K562 (cell line): ENCODE results near the gene ARFGEF2. TPM values are rescaled to one million over a fixed set of nuclear protein-coding genes. Genes with fewer than 3 reads are reported as not detected.
A peak's percentile ranks its signal among the peaks of the same experiment; 100 is the strongest.

ENCODE experiments used
- BRF1 ChIP-seq: IDR thresholded peaks from 3 replicates; pipeline ENCODE4 v1.6.1; 2011; ENCODE audit warnings: borderline replicate concordance, mild to moderate bottlenecking; ENCODE audit not compliant: insufficient read length; ENCODE audit errors: extremely low read depth
- CREM ChIP-seq: IDR thresholded peaks from 2 replicates; pipeline ENCODE4 v1.6.1; 2014; ENCODE audit warnings: antibody characterized with exemption, low read depth
- ELF1 ChIP-seq: fragments of 200-800 bp; sonication (Bioruptor generic); IDR thresholded peaks from 2 replicates; pipeline ENCODE4 v1.6.1; 2016; ENCODE audit warnings: missing genetic modification characterization, missing compliant biosample characterization
- EP300 ChIP-seq: IDR thresholded peaks from 2 replicates; pipeline ENCODE4 v1.6.1; 2012; ENCODE audit warnings: low read length, improper control_type of control experiment
- EWSR1 ChIP-seq: fragments of 450-650 bp; IDR thresholded peaks from 2 replicates; pipeline ENCODE4 v1.6.1; 2018; ENCODE audit warnings: borderline replicate concordance, mild to moderate bottlenecking, low read depth, moderate library complexity; ENCODE audit not compliant: partially characterized antibody
- GABPB2 ChIP-seq: fragments of 250-450 bp; sonication (Bioruptor Pico); conservative IDR thresholded peaks from 2 replicates; pipeline ENCODE4 v1.5.1; 2021; ENCODE audit warnings: mild to moderate bottlenecking
- GMEB1 ChIP-seq: fragments of 250-450 bp; sonication (Bioruptor Pico); IDR thresholded peaks from 2 replicates; pipeline ENCODE4 v1.4.0; 2020; ENCODE audit warnings: mild to moderate bottlenecking
- MYBL2 ChIP-seq, 2 experiments: fragments of 450-650 bp in 1 of 2; sonication (generic) in 1 of 2; formaldehyde crosslinking in 1 of 2; IDR thresholded peaks; 2 replicates each; pipeline versions ENCODE4 v1.6.1 to v1.8.1; 2017 to 2022; ENCODE audit warnings: borderline replicate concordance in 1 of 2, inconsistent platforms in 1 of 2, low read depth in 1 of 2, mild to moderate bottlenecking in 1 of 2, missing genetic modification reagents in 1 of 2, moderate library complexity in 1 of 2
- NONO ChIP-seq, 2 experiments: fragments of 200-400 bp in 1 of 2; fragments of 450-650 bp in 1 of 2; formaldehyde crosslinking in 1 of 2; IDR thresholded peaks; 2 replicates each; pipeline ENCODE4 v1.6.1; 2017; ENCODE audit warnings: low read depth in 2 of 2, mild to moderate bottlenecking in 2 of 2, moderate library complexity in 2 of 2, low read length in 1 of 2
- POLR3A ChIP-seq: IDR thresholded peaks from 2 replicates; pipeline ENCODE4 v1.6.1; 2011; ENCODE audit warnings: borderline replicate concordance, mild to moderate bottlenecking, moderate library complexity; ENCODE audit not compliant: insufficient read length, insufficient read depth; ENCODE audit errors: extremely low read depth
- RAD21 ChIP-seq, 2 experiments: fragments of 250-450 bp in 1 of 2; fragments of 450-650 bp in 1 of 2; sonication (Bioruptor Pico) in 1 of 2; formaldehyde crosslinking in 1 of 2; IDR thresholded peaks in 1 of 2; conservative IDR thresholded peaks in 1 of 2; 2 replicates each; pipeline versions ENCODE4 v1.4.0 to v1.8.0; 2020 to 2022; ENCODE audit warnings: mild to moderate bottlenecking in 2 of 2, moderate library complexity in 1 of 2
- RB1 ChIP-seq: fragments of 450-650 bp; IDR thresholded peaks from 2 replicates; pipeline ENCODE4 v1.6.1; 2017; ENCODE audit warnings: low read depth, mild to moderate bottlenecking
- SUPT5H ChIP-seq: fragments of 450-650 bp; IDR thresholded peaks from 2 replicates; pipeline ENCODE4 v1.6.1; 2016
- TCF3 ChIP-seq: sonication (generic); formaldehyde crosslinking; IDR thresholded peaks from 2 replicates; pipeline ENCODE4 v1.4.0; 2020; ENCODE audit warnings: mild to moderate bottlenecking, missing genetic modification reagents
- TEAD4 ChIP-seq, 2 experiments: sonication (generic) in 1 of 2; formaldehyde crosslinking in 1 of 2; IDR thresholded peaks; 2 replicates each; pipeline versions ENCODE4 v1.6.1 to v1.8.0; 2012 to 2022; ENCODE audit warnings: borderline replicate concordance in 1 of 2, inconsistent platforms in 1 of 2, low read length in 1 of 2, mild to moderate bottlenecking in 1 of 2, missing genetic modification reagents in 1 of 2
- ZNF3 ChIP-seq: fragments of 250-450 bp; sonication (Bioruptor Pico); IDR thresholded peaks from 2 replicates; pipeline ENCODE4 v1.5.0; 2021; ENCODE audit warnings: mild to moderate bottlenecking, moderate library complexity
- ZNF717 ChIP-seq: fragments of 250-450 bp; sonication (Bioruptor Pico); IDR thresholded peaks from 2 replicates; pipeline ENCODE4 v1.5.0; 2021
- polyA plus RNA-seq, 8 experiments: library from polyadenylated mRNA; depleted of rRNA in 4 of 8; stranded (reverse) in 5 of 8; unstranded in 3 of 8; fragments of >200 nt; fragmentation: Nextera tagmentation in 2 of 8; fragmentation: Illumina TruSeq in 1 of 8; extraction: Ambion mirVana in 2 of 8; extraction: Trizol in 1 of 8; gene quantifications; 2 replicates each; pipeline versions ENCODE4 v1.2.1 to v1.2.3, GENCODE V29; 2011 to 2014; ENCODE audit warnings: inconsistent platforms in 1 of 8, missing spikeins in 1 of 8
- total RNA-seq, 7 experiments: library from RNA; depleted of rRNA in 6 of 7; stranded (reverse); fragments of >200 nt in 6 of 7; fragmentation: Illumina TruSeq in 2 of 7; extraction: Trizol in 2 of 7; gene quantifications; 2 replicates each; pipeline versions ENCODE4 v1.2.1 to v1.2.3, GENCODE V29; 2011 to 2021; ENCODE audit warnings: low replicate concordance in 1 of 7
- TF ChIP-seq, protein P1 (sequence below): fragments of 450-650 bp; formaldehyde crosslinking; IDR thresholded peaks from 2 replicates; pipeline ENCODE4 v1.4.0; 2022; ENCODE audit warnings: missing genetic modification characterization

ARFGEF2 gene
- total and polyA plus RNA-seq, 9 of the 15 experiments (the other 6 are each of a cell fraction or from before 2014, with no cell fraction given), result 4.2 to 18.8 (median 13.7) TPM

DNA sequence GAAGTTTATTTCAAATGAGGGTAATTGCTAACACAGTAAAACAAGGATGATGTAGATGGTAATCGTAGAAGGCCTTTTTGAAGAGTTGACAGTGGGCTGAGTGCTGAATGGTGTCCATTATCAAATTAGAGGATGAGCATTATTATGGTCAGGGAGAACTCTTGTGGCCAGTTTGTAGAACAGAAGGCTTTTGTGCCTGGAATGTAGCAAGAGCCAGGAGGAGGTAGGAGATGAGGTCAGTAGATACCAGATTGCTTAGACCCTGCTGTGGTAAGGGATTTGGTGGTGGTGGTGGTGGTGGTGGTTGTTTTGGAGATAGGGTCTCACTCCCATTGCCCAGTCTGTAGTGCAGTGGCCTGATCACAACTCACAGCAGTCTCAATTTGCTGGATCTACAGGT, 130.8 kb downstream of the ARFGEF2 start (continued):
- TF ChIP-seq SUPT5H (0 out of 2 replicates have a peak, but pooled peaks have one; percentile 26), RAD21 (CRISPR knock-in tag; conservative IDR thresholded peaks at IDR 0.05 in 1 of 2, IDR thresholded peaks at IDR 0.05 in 1 of 2) (peak in 1 of 2 experiments; percentile 28; a peak in 2 of 4 replicates), ZNF717 (CRISPR knock-in tag) (no peak), MYBL2 (IDR thresholded peaks at IDR 0.05; ENCODE audit: low read depth) (no peak), MYBL2 (CRISPR knock-in tag; IDR thresholded peaks at IDR 0.05; ENCODE audit: borderline replicate concordance) (no peak), GMEB1 (CRISPR knock-in tag) (no peak), POLR3A (no peak), NONO (IDR thresholded peaks at IDR 0.05; ENCODE audit: low read depth in 2 of 2, low read length in 1 of 2) (no peak), GABPB2 (no peak), BRF1 (no peak), RB1 (no peak), EP300 (no peak), ELF1 (tag) (no peak), TEAD4 (IDR thresholded peaks at IDR 0.05; ENCODE audit: low read length) (peak; percentile 24; the same call in 1 of the 2 replicates), TEAD4 (CRISPR knock-in tag; IDR thresholded peaks at IDR 0.05; ENCODE audit: borderline replicate concordance) (no peak), TCF3 (CRISPR knock-in tag) (no peak), EWSR1 (peak; percentile 19), ZNF3 (no peak), CREM (no peak)
- TF ChIP-seq, protein P1, sequence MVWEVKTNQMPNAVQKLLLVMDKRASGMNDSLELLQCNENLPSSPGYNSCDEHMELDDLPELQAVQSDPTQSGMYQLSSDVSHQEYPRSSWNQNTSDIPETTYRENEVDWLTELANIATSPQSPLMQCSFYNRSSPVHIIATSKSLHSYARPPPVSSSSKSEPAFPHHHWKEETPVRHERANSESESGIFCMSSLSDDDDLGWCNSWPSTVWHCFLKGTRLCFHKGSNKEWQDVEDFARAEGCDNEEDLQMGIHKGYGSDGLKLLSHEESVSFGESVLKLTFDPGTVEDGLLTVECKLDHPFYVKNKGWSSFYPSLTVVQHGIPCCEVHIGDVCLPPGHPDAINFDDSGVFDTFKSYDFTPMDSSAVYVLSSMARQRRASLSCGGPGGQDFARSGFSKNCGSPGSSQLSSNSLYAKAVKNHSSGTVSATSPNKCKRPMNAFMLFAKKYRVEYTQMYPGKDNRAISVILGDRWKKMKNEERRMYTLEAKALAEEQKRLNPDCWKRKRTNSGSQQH (CRISPR knock-in tag), result no peak
